Calu3 (cell line): ENCODE measurements around the gene COL19A1. TPM values are rescaled to one million over a fixed set of nuclear protein-coding genes. Genes with fewer than 3 reads are reported as not detected.

Experiments used
- BruUV-seq: library from RNA; stranded (reverse); fragments of 400-500 nt; replicated peaks from 2 replicates; lab custom pipeline; 2021; lab: Mats Ljungman, UMichigan
- CTCF ChIA-PET: fragments of 300-600 bp; sonication (Branson Sonifier 250); formaldehyde crosslinking; loops from one replicate; lab custom pipeline; 2022; ENCODE audit warnings: antibody characterized with exemption; lab: Charles Lee
- DNase-seq: peaks from one replicate; pipeline ENCODE4 v3.0.0; 2022
- H3K27ac Mint-ChIP-seq: one replicate; pipeline ENCODE4 v1.8.0; 2022; ENCODE audit warnings: mixed read lengths; ENCODE audit not compliant: unreplicated experiment
- H3K27me3 Mint-ChIP-seq: one replicate; pipeline ENCODE4 v1.8.0; 2022; ENCODE audit warnings: mixed read lengths; ENCODE audit not compliant: unreplicated experiment
- H3K36me3 Mint-ChIP-seq: one replicate; pipeline ENCODE4 v1.8.0; 2022; ENCODE audit warnings: mild to moderate bottlenecking, moderate library complexity, mixed read lengths; ENCODE audit not compliant: insufficient read depth, unreplicated experiment
- H3K4me1 Mint-ChIP-seq: one replicate; pipeline ENCODE4 v1.8.0; 2022; ENCODE audit warnings: mild to moderate bottlenecking, low read depth, mixed read lengths; ENCODE audit not compliant: unreplicated experiment
- H3K4me3 Mint-ChIP-seq: one replicate; pipeline ENCODE4 v1.8.0; 2022; ENCODE audit warnings: mild to moderate bottlenecking, low read depth, moderate library complexity, mixed read lengths; ENCODE audit not compliant: unreplicated experiment
- H3K9me3 Mint-ChIP-seq: one replicate; pipeline ENCODE4 v1.8.0; 2022; ENCODE audit warnings: low read depth, mixed read lengths; ENCODE audit not compliant: unreplicated experiment
- intact Hi-C: fragments of 100-400 bp; cut with micrococcal nuclease; formaldehyde crosslinking; loops from one replicate; pipeline ENCODE4 v1.10.0; 2022; ENCODE audit not compliant: unreplicated experiment
- total RNA-seq: library from RNA; stranded (reverse); gene quantifications from 2 replicates; pipeline ENCODE4 v1.2.3, GENCODE V29; 2022
- TF ChIP-seq, protein P1 (sequence below): fragments of 200-600 bp; IDR thresholded peaks from one replicate; pipeline ENCODE4 v1.8.0; 2022; ENCODE audit warnings: antibody characterized with exemption; ENCODE audit not compliant: unreplicated experiment

Gene COL19A1
- total RNA-seq, 1 experiment from 2014 or later, result not detected

DNA sequence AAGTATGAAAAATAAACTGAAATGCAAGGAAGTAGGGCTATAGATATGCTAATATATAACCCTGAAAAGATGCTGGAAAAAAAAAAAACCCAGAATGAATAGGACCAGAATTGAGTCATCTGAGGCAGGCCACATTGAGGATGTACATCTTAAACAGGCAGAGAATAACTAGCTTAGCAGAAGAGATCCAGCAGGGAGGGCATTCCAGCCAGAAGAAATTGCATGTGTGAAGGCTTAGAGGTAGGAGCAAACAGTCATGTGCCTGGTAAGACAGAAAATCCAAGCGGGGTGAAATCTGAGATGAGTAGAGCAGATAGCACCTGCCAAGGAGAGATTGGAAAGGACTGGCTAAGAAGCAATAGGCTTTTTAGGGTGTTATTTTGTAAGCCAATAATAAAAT is 2.6 kb downstream of the COL19A1 start:
- TF ChIP-seq, protein P1, sequence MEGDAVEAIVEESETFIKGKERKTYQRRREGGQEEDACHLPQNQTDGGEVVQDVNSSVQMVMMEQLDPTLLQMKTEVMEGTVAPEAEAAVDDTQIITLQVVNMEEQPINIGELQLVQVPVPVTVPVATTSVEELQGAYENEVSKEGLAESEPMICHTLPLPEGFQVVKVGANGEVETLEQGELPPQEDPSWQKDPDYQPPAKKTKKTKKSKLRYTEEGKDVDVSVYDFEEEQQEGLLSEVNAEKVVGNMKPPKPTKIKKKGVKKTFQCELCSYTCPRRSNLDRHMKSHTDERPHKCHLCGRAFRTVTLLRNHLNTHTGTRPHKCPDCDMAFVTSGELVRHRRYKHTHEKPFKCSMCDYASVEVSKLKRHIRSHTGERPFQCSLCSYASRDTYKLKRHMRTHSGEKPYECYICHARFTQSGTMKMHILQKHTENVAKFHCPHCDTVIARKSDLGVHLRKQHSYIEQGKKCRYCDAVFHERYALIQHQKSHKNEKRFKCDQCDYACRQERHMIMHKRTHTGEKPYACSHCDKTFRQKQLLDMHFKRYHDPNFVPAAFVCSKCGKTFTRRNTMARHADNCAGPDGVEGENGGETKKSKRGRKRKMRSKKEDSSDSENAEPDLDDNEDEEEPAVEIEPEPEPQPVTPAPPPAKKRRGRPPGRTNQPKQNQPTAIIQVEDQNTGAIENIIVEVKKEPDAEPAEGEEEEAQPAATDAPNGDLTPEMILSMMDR, result no peak
- no TSS peak for BruUV-seq
- no peak overlapping the region for H3K4me3 Mint-ChIP-seq
- no peak for DNase-seq
- H3K36me3 Mint-ChIP-seq, result peaks cover 11% of the 10 kb centered on the region
- H3K27ac Mint-ChIP-seq, result no peak overlapping the region
- H3K4me1 Mint-ChIP-seq, result peaks cover 19% of the 10 kb centered on the region
- CTCF ChIA-PET, result no interaction called here
- intact Hi-C loops, result loop anchor here (5.0 kb wide), 1 partner anchor 137 kb away; no protein-coding TSS in a partner anchor
- no peaks in the 10 kb centered on the region for H3K9me3 Mint-ChIP-seq
- peaks cover 43% of the 10 kb centered on the region for H3K27me3 Mint-ChIP-seq

DNA sequence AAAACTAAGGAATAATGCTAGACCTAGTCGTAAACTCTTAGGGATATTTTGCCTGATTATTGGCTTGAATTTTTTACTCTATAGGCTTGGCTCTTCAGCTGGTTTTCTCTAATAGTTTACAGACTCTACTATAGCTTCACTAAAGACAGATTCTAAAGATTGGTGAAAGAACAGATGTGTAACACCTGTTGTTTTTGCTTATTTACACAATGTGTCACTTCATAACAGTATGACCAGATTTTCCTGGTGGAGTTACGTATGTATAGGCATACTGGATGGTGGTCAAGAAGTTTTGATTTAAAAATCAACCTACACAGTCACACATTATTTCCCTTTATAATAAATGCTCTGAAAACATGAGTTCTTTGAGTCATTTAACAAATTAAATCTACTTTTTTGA is 4.8 kb downstream of the COL19A1 start:
- intact Hi-C loops, result no loop called here
- Mint-ChIP-seq H3K36me3 (peaks cover 11% of the 10 kb centered on the region), H3K27me3 (peaks cover 43% of the 10 kb centered on the region), H3K4me3 (no peak overlapping the region), H3K27ac (no peak overlapping the region), H3K4me1 (peaks cover 16% of the 10 kb centered on the region), H3K9me3 (peaks cover 2% of the 10 kb centered on the region)
- no peak for DNase-seq
- CTCF ChIA-PET, result no interaction called here
- TF ChIP-seq, protein P1, result no peak
- BruUV-seq, result no TSS peak

GRCh38 chr6:69873291-69873690 is 6.9 kb downstream of the COL19A1 start:
- H3K36me3 Mint-ChIP-seq, result no peaks in the 10 kb centered on the region
- peaks cover 21% of the 10 kb centered on the region for H3K27me3 Mint-ChIP-seq
- no TSS peak for BruUV-seq
- TF ChIP-seq, protein P1, result no peak
- intact Hi-C loops, result no loop called here
- CTCF ChIA-PET, result no interaction called here
- no peak overlapping the region for H3K4me3 Mint-ChIP-seq
- no peak overlapping the region for H3K27ac Mint-ChIP-seq
- DNase-seq, result no peak
- peaks cover 2% of the 10 kb centered on the region for H3K9me3 Mint-ChIP-seq
- no peaks in the 10 kb centered on the region for H3K4me1 Mint-ChIP-seq

DNA sequence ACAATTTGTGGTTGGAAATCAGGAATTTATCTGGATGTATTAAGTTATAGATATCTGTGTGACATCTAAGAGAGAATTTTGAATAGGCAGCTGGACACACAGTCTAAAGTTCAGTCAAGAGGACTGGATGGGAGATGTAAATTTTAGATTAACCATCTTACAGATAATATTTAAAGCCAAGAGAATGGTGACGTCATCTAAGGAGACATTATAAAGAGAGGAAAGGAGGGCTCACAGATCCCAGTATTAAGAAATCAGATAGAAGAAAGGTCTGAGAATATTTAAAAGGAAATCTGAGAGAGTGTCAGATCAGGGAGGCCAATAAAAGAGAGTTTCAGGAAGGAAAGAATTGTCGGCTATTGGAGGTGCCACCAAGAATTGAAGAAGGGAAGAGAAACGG is 9.4 kb downstream of the COL19A1 start:
- intact Hi-C loops, result no loop called here
- Mint-ChIP-seq H3K27me3 (peaks cover 4% of the 10 kb centered on the region), H3K4me1 (no peaks in the 10 kb centered on the region), H3K36me3 (no peaks in the 10 kb centered on the region), H3K27ac (no peak overlapping the region), H3K9me3 (peaks cover 2% of the 10 kb centered on the region), H3K4me3 (no peak overlapping the region)
- DNase-seq, result no peak
- CTCF ChIA-PET, result interaction anchor here (0.5 kb wide), 1 partner anchor 13 kb away, joined by 5 read pairs; no protein-coding TSS in a partner anchor
- BruUV-seq, result no TSS peak
- TF ChIP-seq, protein P1, result no peak
